ENCODE measurements around the gene EEF1G. TPM values are rescaled to one million over a fixed set of nuclear protein-coding genes. Genes with fewer than 3 reads are reported as not detected.

The EEF1G gene
- total and polyA plus RNA-seq, 9 of the 15 experiments (the other 6 are each of a cell fraction or from before 2014, with no cell fraction given): 985 to 2,349 (median 2,035) TPM

DNA sequence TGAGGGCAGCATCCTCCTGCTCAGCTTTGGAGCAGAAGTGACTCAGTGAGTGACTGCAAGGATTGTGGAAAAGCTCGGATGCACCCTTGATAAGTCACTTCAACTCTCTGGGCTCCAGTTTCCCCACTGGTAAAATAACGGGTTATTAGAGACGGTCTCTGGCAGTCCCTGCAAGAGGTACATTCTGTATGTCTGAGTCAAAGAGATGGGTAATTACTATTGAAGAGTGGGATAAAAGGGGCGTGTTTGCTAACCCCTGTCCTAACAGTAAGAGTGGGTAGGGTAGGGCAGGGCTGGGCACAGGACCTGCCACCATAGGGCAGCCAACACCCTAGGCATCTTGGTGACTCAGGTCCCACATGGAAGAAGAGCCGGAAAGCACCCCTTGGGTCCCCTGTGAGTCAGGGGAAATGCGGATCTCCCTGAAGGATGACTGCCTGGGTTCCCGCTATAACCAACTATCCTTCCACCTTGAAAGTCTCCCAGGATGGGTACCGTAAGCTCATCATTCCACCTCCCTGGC, 19.8 kb downstream of the EEF1G start:
- in situ Hi-C loops (cut with MboI): loop anchor here (10.0 kb wide), 1 partner anchor 159 kb away; no protein-coding TSS in a partner anchor
- FAIRE-seq: no peak
- BruUV-seq (replicated peaks): no TSS peak
- Histone ChIP-seq H3K27me3 (ENCODE audit: control insufficient read depth in 2 of 2, insufficient read depth in 2 of 2, low read length in 2 of 2) (no peaks in the 10 kb centered on the region), H4K20me1 (replicated peaks; ENCODE audit: control insufficient read depth, insufficient read depth, low read length) (no peaks in the 10 kb centered on the region; the same call in 1 of the 2 replicates), H3K9me1 (ENCODE audit: control insufficient read depth, insufficient read depth, low read length) (no peaks in the 10 kb centered on the region), H3K27ac (ENCODE audit: extremely low read depth, low read depth, low read length) (peak overlapping the region; percentile 79), H3K36me3 (ENCODE audit: control insufficient read depth, insufficient read depth, low read length) (peaks cover 25% of the 10 kb centered on the region), H3K4me2 (ENCODE audit: insufficient read depth, low read length) (peak overlapping the region; percentile 74), H3K4me1 (replicated peaks in 1 of 2; ENCODE audit: control insufficient read depth in 2 of 2, insufficient read depth in 2 of 2, low read length in 2 of 2) (peaks cover 68 to 70% of the 10 kb centered on the region in 2 experiments), H3K9ac (ENCODE audit: insufficient read depth in 1 of 2, low read depth in 2 of 2, low read length in 2 of 2) (peak overlapping the region; percentile 62 to 77; a peak in 2 of 4 replicates), H3K79me2 (ENCODE audit: control insufficient read depth, insufficient read depth, low read length) (no peaks in the 10 kb centered on the region), H3K9me3 (replicated peaks; ENCODE audit: control insufficient read depth, insufficient read depth, low read depth, low read length) (no peaks in the 10 kb centered on the region), H2AFZ (ENCODE audit: low read depth, low read length) (peak overlapping the region; percentile 94), H3K4me3 (no peak overlapping the region)
- DNase-seq (ENCODE audit: extremely low read depth in 1 of 4, low spot score in 3 of 4): no peak
- ChIA-PET POLR2A (interaction anchor here (1.0 to 2.8 kb wide), 5 partner anchors 10 to 37 kb away, joined by 3 to 13 read pairs (median 5); partner anchors contain the start of genes EEF1G and TUT1), CTCF (ENCODE audit: low intra/inter-chr PET ratio) (no interaction called here)
- no peak for TF ChIP-seq ZNF3 (CRISPR knock-in tag; IDR thresholded peaks at IDR 0.05)
- TF ChIP-seq KDM1A (IDR thresholded peaks at IDR 0.05): no peak
- 0 out of 2 replicates have a peak, but pooled peaks have one; percentile 12 for TF ChIP-seq ZC3H4 (CRISPR knock-in tag; IDR thresholded peaks at IDR 0.05; ENCODE audit: borderline replicate concordance)
- TF ChIP-seq, protein P1, sequence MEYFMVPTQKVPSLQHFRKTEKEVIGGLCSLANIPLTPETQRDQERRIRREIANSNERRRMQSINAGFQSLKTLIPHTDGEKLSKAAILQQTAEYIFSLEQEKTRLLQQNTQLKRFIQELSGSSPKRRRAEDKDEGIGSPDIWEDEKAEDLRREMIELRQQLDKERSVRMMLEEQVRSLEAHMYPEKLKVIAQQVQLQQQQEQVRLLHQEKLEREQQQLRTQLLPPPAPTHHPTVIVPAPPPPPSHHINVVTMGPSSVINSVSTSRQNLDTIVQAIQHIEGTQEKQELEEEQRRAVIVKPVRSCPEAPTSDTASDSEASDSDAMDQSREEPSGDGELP (CRISPR knock-in tag; IDR thresholded peaks at IDR 0.05; ENCODE audit: borderline replicate concordance): peak; percentile 39; the same call in 1 of the 2 replicates
- intact Hi-C loops (cut with micrococcal nuclease): no loop called here
- 84% methylated on average over 8 of the region's 8 CpGs for WGBS (ENCODE audit: insufficient coverage, low coverage, missing lambda C conversion rate)
- ATAC-seq: no peak

Data from K562 (cell line).